ENCODE results near the gene BORCS8.

DNA sequence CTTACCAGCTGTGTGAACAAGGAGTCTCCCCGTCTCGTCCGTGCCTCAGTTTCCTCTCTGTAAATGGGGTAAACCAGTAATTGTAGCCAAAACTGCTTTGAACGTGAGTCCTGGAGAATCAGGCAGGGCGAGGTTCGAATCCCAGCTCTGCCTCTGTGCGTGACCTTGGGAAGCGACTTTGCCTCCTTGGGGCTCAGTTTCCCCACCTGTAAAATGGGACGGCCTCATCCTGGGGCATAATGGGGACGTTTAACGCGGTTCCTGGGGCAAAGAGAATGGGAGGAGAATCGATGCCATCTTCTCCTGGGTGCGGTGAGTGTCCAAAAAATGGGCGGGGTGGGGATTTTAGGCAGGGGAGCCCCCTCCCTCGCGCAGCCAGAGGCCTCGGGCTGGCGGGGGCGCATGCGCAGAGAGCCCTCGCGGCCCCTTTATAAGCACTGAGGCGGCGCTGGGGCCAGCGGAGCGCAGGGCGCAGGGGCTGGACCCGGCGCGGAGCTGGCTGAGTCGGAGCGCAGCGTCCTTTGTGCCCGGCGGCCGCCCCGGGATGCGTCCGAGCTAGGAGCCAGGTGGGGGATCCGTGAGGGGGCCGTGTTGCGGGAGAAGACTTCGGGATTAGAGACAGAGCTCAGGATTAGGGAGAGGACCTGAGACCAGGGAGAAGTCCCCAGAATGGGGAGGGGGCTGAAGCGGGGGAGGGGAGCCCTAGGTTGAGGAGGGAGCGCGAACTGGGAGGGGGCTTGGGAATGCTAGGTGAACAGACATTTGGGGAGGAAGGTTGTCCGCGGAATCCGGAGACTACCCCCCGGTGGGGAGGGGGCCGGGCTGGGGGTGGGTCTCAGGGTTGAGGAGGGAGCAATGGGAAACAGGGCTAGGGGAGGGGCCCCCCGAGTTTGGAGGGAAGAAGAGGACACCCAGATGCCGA, 19.8 kb upstream of the BORCS8 start, which contains the start of gene NCAN:
- TF ChIP-seq, protein P1, sequence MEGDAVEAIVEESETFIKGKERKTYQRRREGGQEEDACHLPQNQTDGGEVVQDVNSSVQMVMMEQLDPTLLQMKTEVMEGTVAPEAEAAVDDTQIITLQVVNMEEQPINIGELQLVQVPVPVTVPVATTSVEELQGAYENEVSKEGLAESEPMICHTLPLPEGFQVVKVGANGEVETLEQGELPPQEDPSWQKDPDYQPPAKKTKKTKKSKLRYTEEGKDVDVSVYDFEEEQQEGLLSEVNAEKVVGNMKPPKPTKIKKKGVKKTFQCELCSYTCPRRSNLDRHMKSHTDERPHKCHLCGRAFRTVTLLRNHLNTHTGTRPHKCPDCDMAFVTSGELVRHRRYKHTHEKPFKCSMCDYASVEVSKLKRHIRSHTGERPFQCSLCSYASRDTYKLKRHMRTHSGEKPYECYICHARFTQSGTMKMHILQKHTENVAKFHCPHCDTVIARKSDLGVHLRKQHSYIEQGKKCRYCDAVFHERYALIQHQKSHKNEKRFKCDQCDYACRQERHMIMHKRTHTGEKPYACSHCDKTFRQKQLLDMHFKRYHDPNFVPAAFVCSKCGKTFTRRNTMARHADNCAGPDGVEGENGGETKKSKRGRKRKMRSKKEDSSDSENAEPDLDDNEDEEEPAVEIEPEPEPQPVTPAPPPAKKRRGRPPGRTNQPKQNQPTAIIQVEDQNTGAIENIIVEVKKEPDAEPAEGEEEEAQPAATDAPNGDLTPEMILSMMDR (IDR thresholded peaks at IDR 0.05): no peak
- TF ChIP-seq POLR2A (IDR thresholded peaks at IDR 0.05): no peak
- no peak for TF ChIP-seq POLR2AphosphoS5 (IDR thresholded peaks at IDR 0.05)

All from prostate gland (tissue), 2 donors.